Thyroid gland (tissue), 4 donors: ENCODE measurements around the gene OR10J1.

Experiments
- CTCF ChIP-seq, 6 experiments: fragments of 200-600 bp in 3 of 6; fragments of 450-650 bp in 3 of 6; sonication (generic) in 3 of 6; IDR thresholded peaks; one replicate each; pipeline ENCODE4 v1.5.1; 2016 to 2019; ENCODE audit warnings: antibody characterized with exemption in 6 of 6, mild to moderate bottlenecking in 2 of 6, inconsistent platforms in 1 of 6, moderate library complexity in 1 of 6
- POLR2A ChIP-seq, 2 donors: fragments of 450-650 bp; IDR thresholded peaks; one replicate each; pipeline ENCODE4 v1.6.1; 2017; ENCODE audit warnings: antibody characterized with exemption in 2 of 2, mild to moderate bottlenecking in 2 of 2, moderate library complexity in 1 of 2

GRCh38 chr1:159469921-159470533 lies 30.5 kb downstream of the OR10J1 start:
- TF ChIP-seq CTCF (IDR thresholded peaks at IDR 0.05): no peak
- TF ChIP-seq POLR2A (IDR thresholded peaks at IDR 0.05): no peak
